CD4-positive, alpha-beta T cell treated with Interleukin-1 beta for 1 hour (primary cell): ENCODE data around the gene C2orf81.
A peak's percentile ranks its signal among the peaks of the same experiment; 100 is the strongest.
"Not testable (repeated sequence)": the region's sequence is repeated elsewhere in the genome, so short reads cannot be mapped to it uniquely, and the experiment has no call there.

ENCODE experiments used
- DNase-seq, 2 donors: peaks; one replicate each; pipeline ENCODE4 v3.0.0-alpha.2; 2020 to 2022

C2orf81 gene

GRCh38 chr2:74421221-74421870, at the start of gene C2orf81, which contains the start of gene WDR54:
TSS of gene C2orf81 (minus strand) at chr2:74421619. CDS start at chr2:74421560, 59 bp downstream.
TSS of gene WDR54 (plus strand) at chr2:74421730. CDS start at chr2:74422154, 424 bp downstream.
- peak; percentile 94 to 96 for DNase-seq

GRCh38 chr2:74470742-74471141, 49.3 kb upstream of the C2orf81 start:
- DNase-seq: not testable (repeated sequence)

GRCh38 chr2:74464406-74464805, 43.0 kb upstream of the C2orf81 start:
- DNase-seq: no peak

- no peak for DNase-seq
Measured at GRCh38 chr2:74462786-74463105, 41.3 kb upstream of the C2orf81 start.

- DNase-seq: no peak
Measured at GRCh38 chr2:74462054-74462785, 40.8 kb upstream of the C2orf81 start.

GRCh38 chr2:74461187-74462053, 40.0 kb upstream of the C2orf81 start:
- no peak for DNase-seq

- not testable (repeated sequence) for DNase-seq
Measured at GRCh38 chr2:74460187-74460586, 38.8 kb upstream of the C2orf81 start.

GRCh38 chr2:74459503-74460118, 38.2 kb upstream of the C2orf81 start:
- not testable (repeated sequence) for DNase-seq

- DNase-seq: no peak
Measured at GRCh38 chr2:74458938-74459363, 37.5 kb upstream of the C2orf81 start.

GRCh38 chr2:74458132-74458937, 36.9 kb upstream of the C2orf81 start, which contains the start of gene WBP1:
TSS of gene WBP1 (plus strand) at chr2:74458438. CDS start at chr2:74458603, 165 bp downstream.
- DNase-seq: peak; percentile 100

- DNase-seq: peak; percentile 86 to 88
Measured at GRCh38 chr2:74457549-74458131, 36.2 kb upstream of the C2orf81 start.

- no peak for DNase-seq
Measured at GRCh38 chr2:74457129-74457548, 35.7 kb upstream of the C2orf81 start.

- peak; percentile 97 to 99 for DNase-seq
Measured at GRCh38 chr2:74454654-74455511, 33.5 kb upstream of the C2orf81 start, which contains the start of gene INO80B. TSS of gene INO80B (plus strand) at chr2:74455087. CDS start at chr2:74455117, 30 bp downstream.

- no peak for DNase-seq
Measured at GRCh38 chr2:74450570-74451190, 29.3 kb upstream of the C2orf81 start.

GRCh38 chr2:74448771-74449170, 27.4 kb upstream of the C2orf81 start:
- no peak for DNase-seq

- no peak for DNase-seq
Measured at GRCh38 chr2:74447230-74447999, 26.0 kb upstream of the C2orf81 start.

- no peak for DNase-seq
Measured at GRCh38 chr2:74444498-74445318, 23.3 kb upstream of the C2orf81 start.
